ENCODE measurements around the gene IDH3B.
A peak's percentile ranks its signal among the peaks of the same experiment; 100 is the strongest.

Gene IDH3B

DNA sequence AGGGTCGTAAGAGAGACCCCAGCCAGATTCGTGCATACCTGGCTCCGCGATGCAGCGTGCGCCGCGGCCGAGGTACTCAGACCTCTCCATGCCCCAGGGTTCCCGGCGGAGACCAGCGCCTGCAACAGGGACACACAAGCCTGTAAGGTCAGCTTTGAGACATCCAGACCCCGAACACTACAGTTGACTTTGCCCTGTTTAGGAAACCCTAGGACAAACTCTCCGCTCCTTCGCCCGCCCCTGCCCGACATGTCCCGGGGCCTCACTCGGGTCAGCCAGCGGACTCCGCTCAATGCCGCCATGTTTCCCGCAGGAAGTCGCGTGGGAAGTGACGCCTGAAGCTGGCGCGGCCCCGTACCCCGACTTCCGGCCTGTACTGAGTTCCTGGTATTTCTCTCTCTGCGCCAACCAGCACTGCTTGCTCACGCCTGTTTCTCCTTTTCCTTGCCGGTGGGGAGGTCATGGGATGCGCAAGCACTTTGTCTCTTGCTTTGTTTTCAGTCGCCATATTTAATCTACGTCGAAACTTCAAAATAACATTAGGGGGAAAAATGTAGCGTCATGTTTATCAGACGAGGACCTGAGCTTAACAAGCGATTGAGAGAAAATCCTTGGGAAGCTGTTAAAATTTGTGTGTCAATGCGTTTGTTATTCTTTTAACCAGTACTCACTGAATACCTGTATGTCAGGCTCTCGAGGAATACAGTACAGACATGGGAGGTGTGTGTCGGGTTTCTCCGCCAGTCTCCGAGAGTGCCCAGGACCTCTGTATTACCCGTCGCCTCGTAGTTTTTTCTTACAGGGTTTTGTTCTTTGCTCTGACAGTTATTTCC, at the start of gene IDH3B:
Gene IDH3B (minus strand): TSS at position 330 of the 833 bp plus-strand sequence. CDS start 28 bp downstream, at position 302.
- H3K27ac ChIP-seq (ENCODE audit: low read length) = peak within 1 kb of the TSS; percentile 96

DNA sequence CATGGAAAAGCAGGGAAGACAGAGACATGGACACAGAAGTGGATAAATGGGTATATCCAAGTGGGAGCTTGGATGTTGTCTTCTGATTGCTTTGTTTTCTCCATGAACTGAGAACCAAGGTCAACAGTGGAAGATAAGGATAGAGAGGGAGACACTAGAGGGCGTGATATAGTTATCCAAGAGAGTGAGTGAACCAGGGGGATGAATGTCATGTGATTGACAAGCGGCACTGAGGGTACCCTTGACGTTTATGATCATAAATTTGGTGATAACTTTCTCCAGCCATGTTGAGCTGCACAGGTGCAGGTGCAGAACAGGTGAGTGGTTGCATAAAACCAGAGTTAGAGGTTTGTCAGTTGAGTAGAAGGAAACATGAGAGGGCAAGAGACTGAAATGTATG, 49.3 kb upstream of the IDH3B start:
- Histone ChIP-seq H3K4me1 (ENCODE audit: control insufficient read depth, insufficient read depth, low read length) (no peaks in the 10 kb centered on the region), H3K4me3 (ENCODE audit: low read length in 2 of 2) (no peak overlapping the region), H3K27ac (ENCODE audit: low read length) (no peak overlapping the region), H3K36me3 (ENCODE audit: control insufficient read depth in 2 of 2, insufficient read depth in 2 of 2, low read length in 2 of 2) (no peaks in the 10 kb centered on the region), H3K9ac (ENCODE audit: low read length in 2 of 2) (no peak overlapping the region), H3K9me3 (ENCODE audit: control insufficient read depth in 2 of 2, low read length in 2 of 2) (no peaks in the 10 kb centered on the region), H3K27me3 (ENCODE audit: control insufficient read depth in 1 of 2, insufficient read depth in 2 of 2, low read length in 2 of 2) (no peaks in the 10 kb centered on the region)

More for the DNA sequence above, at the start of gene IDH3B:
- Histone ChIP-seq H3K36me3 (ENCODE audit: control insufficient read depth in 2 of 2, insufficient read depth in 2 of 2, low read length in 2 of 2) (peaks cover 24 to 29% of the 10 kb centered on the region in 2 donors), H3K4me3 (ENCODE audit: low read length in 2 of 2) (peak within 1 kb of the TSS; percentile 88 to 95), H3K4me1 (ENCODE audit: control insufficient read depth, insufficient read depth, low read length) (peaks cover 15% of the 10 kb centered on the region), H3K9ac (ENCODE audit: low read length in 2 of 2) (peak within 1 kb of the TSS; percentile 86 to 96), H3K27me3 (ENCODE audit: control insufficient read depth in 1 of 2, insufficient read depth in 2 of 2, low read length in 2 of 2) (no peaks in the 10 kb centered on the region), H3K9me3 (ENCODE audit: control insufficient read depth in 2 of 2, low read length in 2 of 2) (no peaks in the 10 kb centered on the region)

DNA sequence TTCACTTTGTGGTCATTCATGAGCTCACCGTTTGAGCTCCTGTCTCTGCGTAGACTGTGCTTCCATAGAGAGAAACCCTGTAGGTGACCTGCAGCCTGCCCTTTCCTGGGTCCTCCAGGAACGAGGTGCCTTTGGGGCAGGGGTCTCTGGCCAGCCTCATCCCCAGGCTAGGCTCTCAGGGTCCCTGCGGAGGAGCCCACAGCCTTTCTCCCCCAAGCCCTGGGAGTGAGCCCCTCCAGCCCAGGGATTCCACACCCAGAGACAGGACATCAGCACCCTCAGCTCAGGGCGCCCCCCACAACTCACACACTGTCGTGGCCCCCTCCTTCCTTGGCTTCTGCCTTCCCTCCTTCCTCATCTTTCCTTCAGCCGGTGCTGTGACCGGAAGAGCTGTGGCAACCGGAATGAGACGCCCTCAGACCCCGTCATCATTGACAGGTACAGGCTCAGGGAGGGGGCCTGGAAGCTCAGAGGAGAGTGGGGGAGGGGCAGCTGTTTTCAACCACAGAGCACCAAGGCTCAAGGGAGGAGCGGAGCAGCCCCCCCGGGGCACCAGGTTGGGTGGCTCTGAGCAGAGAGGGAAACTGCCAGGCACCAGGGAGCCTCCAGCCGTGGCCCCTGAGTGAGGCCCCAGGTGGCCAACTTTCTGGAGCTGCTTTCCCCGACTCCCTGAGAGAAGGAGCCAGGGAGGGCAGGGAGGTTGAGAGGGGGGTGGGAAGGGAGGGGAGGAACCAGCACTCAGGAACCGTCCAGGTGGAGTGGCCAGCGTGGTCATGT, 45.4 kb upstream of the IDH3B start:
- H3K9ac ChIP-seq (ENCODE audit: low read length in 2 of 2) = no peak overlapping the region
- no peak overlapping the region for H3K27ac ChIP-seq (ENCODE audit: low read length)
- no peaks in the 10 kb centered on the region for H3K27me3 ChIP-seq (ENCODE audit: control insufficient read depth in 1 of 2, insufficient read depth in 2 of 2, low read length in 2 of 2)
- H3K36me3 ChIP-seq (ENCODE audit: control insufficient read depth in 2 of 2, insufficient read depth in 2 of 2, low read length in 2 of 2) = peaks cover 3% of the 10 kb centered on the region in 2 donors
- no peak overlapping the region for H3K4me3 ChIP-seq (ENCODE audit: low read length in 2 of 2)
- H3K9me3 ChIP-seq (ENCODE audit: control insufficient read depth in 2 of 2, low read length in 2 of 2) = no peaks in the 10 kb centered on the region
- no peaks in the 10 kb centered on the region for H3K4me1 ChIP-seq (ENCODE audit: control insufficient read depth, insufficient read depth, low read length)

DNA sequence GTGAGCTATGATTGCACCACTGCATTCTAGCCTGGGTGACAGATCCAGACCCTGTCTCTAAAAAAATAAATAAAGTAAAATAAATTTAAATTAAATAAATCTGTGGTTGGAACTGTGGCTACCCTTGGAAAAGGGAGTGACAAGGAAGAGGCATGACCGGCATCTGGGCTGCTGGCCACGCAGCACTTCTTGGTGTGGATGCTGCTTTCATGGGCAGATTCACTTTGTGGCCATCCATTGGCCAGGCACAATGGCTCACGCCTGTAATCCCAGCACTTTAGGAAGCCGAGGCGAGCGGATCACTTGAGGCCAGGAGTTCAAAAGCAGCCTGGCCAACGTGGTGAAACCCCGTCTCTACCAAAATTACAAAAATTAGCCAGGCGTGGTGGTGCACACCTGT, 44.6 kb upstream of the IDH3B start:
- Histone ChIP-seq H3K4me1 (ENCODE audit: control insufficient read depth, insufficient read depth, low read length) (no peaks in the 10 kb centered on the region), H3K4me3 (ENCODE audit: low read length in 2 of 2) (no peak overlapping the region), H3K9me3 (ENCODE audit: control insufficient read depth in 2 of 2, low read length in 2 of 2) (no peaks in the 10 kb centered on the region), H3K27ac (ENCODE audit: low read length) (no peak overlapping the region), H3K9ac (ENCODE audit: low read length in 2 of 2) (no peak overlapping the region), H3K27me3 (ENCODE audit: control insufficient read depth in 1 of 2, insufficient read depth in 2 of 2, low read length in 2 of 2) (no peaks in the 10 kb centered on the region), H3K36me3 (ENCODE audit: control insufficient read depth in 2 of 2, insufficient read depth in 2 of 2, low read length in 2 of 2) (peaks cover 3% of the 10 kb centered on the region in 2 donors)

DNA sequence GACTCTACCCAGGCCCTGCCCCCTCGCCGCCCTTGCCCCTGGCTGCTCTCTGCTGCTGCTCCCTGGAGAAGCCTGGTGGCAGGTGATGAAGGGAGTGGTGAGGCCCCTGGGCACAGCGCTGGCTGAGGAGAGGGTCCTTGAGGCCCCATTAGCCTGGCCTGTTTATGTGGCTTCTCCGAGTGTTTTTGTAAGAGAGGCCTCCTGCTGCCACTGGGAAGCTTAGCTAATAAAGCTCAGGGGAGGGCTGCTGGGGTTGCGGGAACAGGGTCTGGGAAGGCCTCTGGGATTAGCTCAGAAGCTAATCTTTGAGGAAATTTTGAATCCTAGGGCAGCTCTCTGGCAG, 44.0 kb upstream of the IDH3B start:
- Histone ChIP-seq H3K4me3 (ENCODE audit: low read length in 2 of 2) (no peak overlapping the region), H3K27ac (ENCODE audit: low read length) (no peak overlapping the region), H3K27me3 (ENCODE audit: control insufficient read depth in 1 of 2, insufficient read depth in 2 of 2, low read length in 2 of 2) (no peaks in the 10 kb centered on the region), H3K9ac (ENCODE audit: low read length in 2 of 2) (no peak overlapping the region), H3K4me1 (ENCODE audit: control insufficient read depth, insufficient read depth, low read length) (no peaks in the 10 kb centered on the region), H3K36me3 (ENCODE audit: control insufficient read depth in 2 of 2, insufficient read depth in 2 of 2, low read length in 2 of 2) (peaks cover 3% of the 10 kb centered on the region in 2 donors), H3K9me3 (ENCODE audit: control insufficient read depth in 2 of 2, low read length in 2 of 2) (no peaks in the 10 kb centered on the region)

DNA sequence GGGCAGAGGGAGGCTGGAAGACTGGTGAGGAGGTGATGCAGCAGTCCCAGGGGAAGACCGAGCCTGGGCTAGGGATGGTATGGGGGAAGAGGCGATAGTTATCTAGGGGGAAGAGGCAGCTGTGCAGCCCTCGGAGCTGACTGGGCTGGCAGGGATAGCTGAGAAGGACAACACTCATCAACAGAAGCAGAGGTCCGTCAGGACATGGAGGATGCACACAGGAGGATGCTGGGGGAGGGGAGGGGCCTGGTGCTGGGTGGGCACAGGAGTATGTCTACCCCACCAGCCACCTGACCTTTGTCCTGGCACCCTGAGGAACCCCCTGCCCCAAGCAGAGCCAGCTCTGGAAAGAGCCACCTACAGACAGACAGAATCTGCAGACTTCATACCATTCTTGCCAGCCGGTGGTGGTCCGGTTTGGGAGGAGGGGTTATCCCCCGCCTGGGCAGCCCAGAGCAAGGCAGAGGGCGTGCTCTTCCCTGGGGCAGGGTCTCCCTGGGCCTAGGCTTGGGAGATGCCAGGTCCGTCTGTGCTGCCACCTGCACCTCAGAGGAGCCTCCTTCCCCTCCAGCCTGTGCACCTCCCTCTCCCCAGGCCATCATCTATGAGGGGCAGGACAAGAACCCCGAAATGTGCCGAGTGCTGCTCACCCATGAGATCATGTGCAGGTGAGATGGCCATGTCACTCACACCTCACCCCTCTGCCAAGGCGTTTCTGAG, 43.5 kb upstream of the IDH3B start:
- Histone ChIP-seq H3K27me3 (ENCODE audit: control insufficient read depth in 1 of 2, insufficient read depth in 2 of 2, low read length in 2 of 2) (no peaks in the 10 kb centered on the region), H3K9me3 (ENCODE audit: control insufficient read depth in 2 of 2, low read length in 2 of 2) (no peaks in the 10 kb centered on the region), H3K36me3 (ENCODE audit: control insufficient read depth in 2 of 2, insufficient read depth in 2 of 2, low read length in 2 of 2) (peaks cover 3% of the 10 kb centered on the region in 2 donors), H3K4me3 (ENCODE audit: low read length in 2 of 2) (no peak overlapping the region), H3K4me1 (ENCODE audit: control insufficient read depth, insufficient read depth, low read length) (no peaks in the 10 kb centered on the region), H3K9ac (ENCODE audit: low read length in 2 of 2) (no peak overlapping the region), H3K27ac (ENCODE audit: low read length) (no peak overlapping the region)

DNA sequence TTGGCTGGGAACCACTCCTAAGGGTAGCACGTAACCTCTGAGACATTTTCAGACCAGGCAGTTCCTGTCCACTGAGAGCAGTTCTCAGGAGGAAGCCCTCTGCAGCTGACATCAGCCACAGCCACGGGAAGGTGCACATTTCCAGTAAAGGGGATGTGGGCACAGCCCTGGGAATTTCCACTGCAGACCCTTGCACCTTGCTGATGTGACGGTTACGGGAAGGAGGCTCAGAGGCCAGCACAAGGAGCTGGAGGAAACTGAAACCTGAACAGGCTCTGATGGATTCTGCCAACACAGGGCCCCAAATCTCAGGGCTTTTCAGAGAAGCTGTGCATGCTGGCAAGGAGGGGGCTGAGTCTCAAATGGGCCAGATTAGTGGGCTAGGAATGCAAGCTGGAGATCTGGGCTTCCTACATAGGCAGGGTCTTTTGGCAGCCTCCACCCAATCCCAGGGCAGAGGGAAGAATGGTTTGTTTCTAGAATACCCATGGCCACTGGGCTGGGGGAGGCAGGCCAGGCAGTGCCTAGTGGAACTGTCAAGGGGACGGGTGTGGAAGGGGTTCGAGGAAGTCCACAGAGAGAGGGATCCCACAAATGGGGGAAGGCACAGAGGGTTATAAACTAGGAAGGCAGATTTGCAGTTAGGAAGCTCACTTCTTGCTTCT, 42.8 kb upstream of the IDH3B start:
- Histone ChIP-seq H3K36me3 (ENCODE audit: control insufficient read depth in 2 of 2, insufficient read depth in 2 of 2, low read length in 2 of 2) (peaks cover 3% of the 10 kb centered on the region in 2 donors), H3K9me3 (ENCODE audit: control insufficient read depth in 2 of 2, low read length in 2 of 2) (no peaks in the 10 kb centered on the region), H3K4me1 (ENCODE audit: control insufficient read depth, insufficient read depth, low read length) (no peaks in the 10 kb centered on the region), H3K9ac (ENCODE audit: low read length in 2 of 2) (no peak overlapping the region), H3K27ac (ENCODE audit: low read length) (no peak overlapping the region), H3K27me3 (ENCODE audit: control insufficient read depth in 1 of 2, insufficient read depth in 2 of 2, low read length in 2 of 2) (no peaks in the 10 kb centered on the region), H3K4me3 (ENCODE audit: low read length in 2 of 2) (no peak overlapping the region)

DNA sequence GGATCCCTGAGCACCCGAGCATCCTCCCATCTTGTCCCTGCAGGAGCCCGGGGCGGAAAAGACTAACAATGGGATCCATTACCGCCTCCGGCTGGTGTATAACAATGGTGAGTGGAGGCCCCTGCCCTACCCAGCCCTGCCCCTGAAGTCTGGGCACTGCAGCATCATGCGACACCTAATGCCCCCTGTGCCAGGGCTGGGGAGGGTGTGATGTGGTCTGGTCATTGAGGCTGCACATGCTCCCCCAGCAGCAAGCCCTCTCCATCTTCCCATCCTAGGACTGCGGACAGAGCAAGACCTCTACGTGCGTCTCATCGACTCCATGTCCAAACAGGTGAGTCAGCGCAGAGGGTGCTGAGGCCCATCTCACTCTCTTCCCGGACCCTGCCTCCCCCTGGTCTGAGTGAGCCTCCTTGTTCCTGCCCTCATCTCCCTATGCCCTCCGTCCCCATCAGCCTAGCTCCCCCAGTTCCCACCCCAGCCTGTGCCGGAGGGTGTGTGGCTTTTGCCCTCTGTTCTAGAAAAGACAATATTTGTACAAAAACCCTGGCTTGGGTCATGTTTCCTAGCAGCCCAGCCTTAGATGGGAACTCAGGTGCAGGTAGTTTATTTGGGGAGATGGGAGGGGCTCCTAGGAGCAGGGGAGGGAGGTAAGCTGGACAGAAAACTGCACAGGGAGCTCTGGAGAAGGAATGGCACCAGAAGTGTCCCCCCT, 42.1 kb upstream of the IDH3B start:
- Histone ChIP-seq H3K4me1 (ENCODE audit: control insufficient read depth, insufficient read depth, low read length) (no peaks in the 10 kb centered on the region), H3K9ac (ENCODE audit: low read length in 2 of 2) (no peak overlapping the region), H3K36me3 (ENCODE audit: control insufficient read depth in 2 of 2, insufficient read depth in 2 of 2, low read length in 2 of 2) (peaks cover 3% of the 10 kb centered on the region in 2 donors), H3K27me3 (ENCODE audit: control insufficient read depth in 1 of 2, insufficient read depth in 2 of 2, low read length in 2 of 2) (no peaks in the 10 kb centered on the region), H3K4me3 (ENCODE audit: low read length in 2 of 2) (no peak overlapping the region), H3K9me3 (ENCODE audit: control insufficient read depth in 2 of 2, low read length in 2 of 2) (no peaks in the 10 kb centered on the region), H3K27ac (ENCODE audit: low read length) (no peak overlapping the region)

DNA sequence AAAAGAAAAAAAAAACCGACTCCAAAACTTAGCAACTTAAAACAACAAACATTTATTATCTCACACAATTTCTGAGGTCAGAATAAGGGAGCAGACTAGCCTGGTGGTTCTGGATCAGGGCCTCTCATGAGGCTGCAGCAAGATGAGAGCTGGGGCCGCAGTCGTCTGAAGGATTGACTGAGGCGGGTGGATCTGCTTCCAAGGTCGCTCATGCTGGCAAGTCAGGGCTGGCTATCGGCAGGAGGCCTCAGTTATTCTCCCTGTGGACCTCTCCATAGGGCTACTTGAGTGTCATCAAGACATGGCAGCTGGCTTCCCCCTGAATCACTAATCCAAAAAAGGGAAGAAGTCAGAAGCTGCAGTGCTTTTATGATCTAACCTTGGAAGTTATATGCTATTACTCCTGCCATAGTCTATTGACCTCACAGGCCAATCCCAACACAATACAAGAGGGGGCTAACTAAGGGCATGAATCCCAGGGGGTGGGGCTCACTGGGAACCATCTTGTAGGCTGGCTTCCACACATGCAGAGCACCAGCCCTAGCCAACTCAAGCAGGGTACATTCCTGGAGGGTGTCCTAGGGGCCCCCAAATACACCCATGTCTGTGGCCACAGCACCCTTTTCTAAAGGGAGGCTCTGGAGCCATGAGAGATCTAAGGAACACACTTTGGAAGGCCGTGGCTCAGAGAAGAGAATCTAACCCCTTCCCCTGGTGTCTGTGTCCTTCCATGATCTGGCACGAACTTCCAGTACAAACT, 39.9 kb upstream of the IDH3B start:
- no peaks in the 10 kb centered on the region for H3K9me3 ChIP-seq (ENCODE audit: control insufficient read depth in 2 of 2, low read length in 2 of 2)
- peaks cover 3% of the 10 kb centered on the region in 2 donors for H3K36me3 ChIP-seq (ENCODE audit: control insufficient read depth in 2 of 2, insufficient read depth in 2 of 2, low read length in 2 of 2)
- H3K4me1 ChIP-seq (ENCODE audit: control insufficient read depth, insufficient read depth, low read length) = no peaks in the 10 kb centered on the region
- no peak overlapping the region for H3K9ac ChIP-seq (ENCODE audit: low read length in 2 of 2)
- no peak overlapping the region for H3K4me3 ChIP-seq (ENCODE audit: low read length in 2 of 2)
- no peaks in the 10 kb centered on the region for H3K27me3 ChIP-seq (ENCODE audit: control insufficient read depth in 1 of 2, insufficient read depth in 2 of 2, low read length in 2 of 2)
- H3K27ac ChIP-seq (ENCODE audit: low read length) = no peak overlapping the region
